Karpas-422 (cell line): ENCODE measurements around the gene MCOLN1. TPM values are rescaled to one million over a fixed set of nuclear protein-coding genes. Genes with fewer than 3 reads are reported as not detected.

Experiments used
- DNase-seq: peaks from one replicate; pipeline ENCODE4 v3.0.0-alpha.2; 2015
- H2AFZ ChIP-seq: fragments of 200-600 bp; sonication (generic); 2 replicates; pipeline ENCODE4 v1.6.1; 2014; ENCODE audit warnings: antibody characterized with exemption, low read length, mixed read lengths
- H3K27ac ChIP-seq: fragments of 200-600 bp; sonication (generic); 2 replicates; pipeline ENCODE4 v1.5.1; 2014; ENCODE audit warnings: mild to moderate bottlenecking, low read length, moderate library complexity
- H3K27me3 ChIP-seq: fragments of 200-600 bp; sonication (generic); 2 replicates; pipeline ENCODE4 v1.6.1; 2014; ENCODE audit warnings: low read length, mixed read lengths
- H3K36me3 ChIP-seq: fragments of 200-600 bp; sonication (generic); 2 replicates; pipeline ENCODE4 v1.6.1; 2014; ENCODE audit warnings: low read length, mixed read lengths; ENCODE audit not compliant: insufficient read depth
- H3K4me1 ChIP-seq: fragments of 200-600 bp; sonication (generic); 2 replicates; pipeline ENCODE4 v1.6.1; 2014; ENCODE audit warnings: mild to moderate bottlenecking, low read length, mixed read lengths
- H3K4me2 ChIP-seq: fragments of 200-600 bp; sonication (generic); 2 replicates; pipeline ENCODE4 v1.6.1; 2014; ENCODE audit warnings: low read length, low read depth, mild to moderate bottlenecking; ENCODE audit not compliant: poor library complexity, severe bottlenecking
- H3K4me3 ChIP-seq: fragments of 200-600 bp; sonication (generic); 2 replicates; pipeline ENCODE4 v1.5.1; 2014; ENCODE audit warnings: mild to moderate bottlenecking, antibody characterized with exemption, low read length, mixed read lengths
- H3K79me2 ChIP-seq: fragments of 200-600 bp; sonication (generic); 2 replicates; pipeline ENCODE4 v1.6.1; 2014; ENCODE audit warnings: mild to moderate bottlenecking, low read length, mixed read lengths
- H3K9ac ChIP-seq: fragments of 200-600 bp; sonication (generic); 2 replicates; pipeline ENCODE4 v1.6.0; 2014; ENCODE audit warnings: low read length
- H3K9me2 ChIP-seq: fragments of 200-600 bp; sonication (generic), shearing (Covaris generic); replicated peaks from 2 replicates; pipeline ENCODE4 v1.6.0; 2014; ENCODE audit warnings: mild to moderate bottlenecking, low read length, moderate library complexity; ENCODE audit not compliant: insufficient read depth
- H3K9me3 ChIP-seq: fragments of 300-700, 200-600 bp; sonication (generic); 2 replicates; pipeline ENCODE4 v1.6.1; 2014; ENCODE audit warnings: low read length, mixed read lengths
- H4K20me1 ChIP-seq: fragments of 200-600 bp; sonication (generic); 2 replicates; pipeline ENCODE4 v1.6.1; 2014; ENCODE audit warnings: mild to moderate bottlenecking, antibody characterized with exemption, low read length, low read depth; ENCODE audit not compliant: insufficient read depth
- small RNA-seq: library from RNA; depleted of rRNA; stranded (forward); fragments of <200 nt; gene quantifications from one replicate; pipeline ENCODE3, GENCODE V24; 2014
- total RNA-seq: library from RNA; depleted of rRNA; stranded (reverse); fragments of >200 nt; shearing (Covaris generic); gene quantifications from 2 replicates; pipeline ENCODE4 v1.2.3, GENCODE V29; 2014; ENCODE audit warnings: low replicate concordance; rRNA removed

MCOLN1 gene
- total RNA-seq, 1 experiment from 2014 or later: 1.9 TPM

DNA sequence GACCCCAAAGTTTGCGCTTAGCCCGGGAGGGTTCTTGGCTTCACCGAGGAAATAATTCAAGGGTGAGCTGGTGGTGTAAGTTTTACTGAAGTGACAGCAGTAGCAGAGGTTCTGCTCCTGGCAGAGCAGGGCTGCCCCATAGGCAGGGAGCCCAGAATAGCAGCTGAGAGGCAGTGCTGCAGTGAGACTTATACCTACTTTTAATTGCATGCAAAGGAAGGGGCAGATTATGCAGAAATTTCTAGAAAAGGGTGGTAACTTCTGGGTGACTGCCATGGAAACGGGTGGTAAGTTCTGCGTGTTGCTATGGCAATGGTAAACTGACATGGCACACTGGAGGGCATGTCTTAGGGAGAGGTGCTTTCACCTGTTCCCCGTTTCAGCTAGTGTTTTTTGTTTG is 55.7 kb downstream of the MCOLN1 start:
- H2AFZ ChIP-seq: no peak overlapping the region
- no peak overlapping the region for H3K4me3 ChIP-seq
- DNase-seq: peak; percentile 46
- no peaks in the 10 kb centered on the region for H3K79me2 ChIP-seq
- H3K27me3 ChIP-seq: no peaks in the 10 kb centered on the region
- H3K4me2 ChIP-seq: no peak overlapping the region
- no peaks in the 10 kb centered on the region for H3K4me1 ChIP-seq
- H4K20me1 ChIP-seq: no peaks in the 10 kb centered on the region
- H3K27ac ChIP-seq: no peak overlapping the region
- no peaks in the 10 kb centered on the region for H3K9me2 ChIP-seq
- H3K9me3 ChIP-seq: no peaks in the 10 kb centered on the region
- H3K36me3 ChIP-seq: no peaks in the 10 kb centered on the region
- no peak overlapping the region for H3K9ac ChIP-seq

DNA sequence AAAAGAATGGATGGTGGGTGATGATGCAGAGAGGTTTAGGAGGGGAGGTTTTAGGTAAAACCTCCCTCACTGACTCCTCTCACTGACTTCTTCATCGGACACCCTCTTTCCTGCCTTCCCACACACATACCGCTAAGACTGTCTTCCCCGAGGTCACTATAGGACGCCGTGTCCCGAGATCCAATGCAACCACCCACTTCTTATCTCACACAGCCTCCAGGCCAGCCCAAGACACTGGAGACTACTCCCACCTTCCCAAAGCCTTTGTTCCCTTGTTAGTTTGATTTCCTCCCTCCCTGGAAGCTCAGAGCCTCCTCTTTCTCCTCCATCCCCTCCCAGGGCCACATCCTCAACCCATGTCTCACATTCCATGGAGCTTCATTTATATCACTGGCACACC is 56.8 kb downstream of the MCOLN1 start:
- Histone ChIP-seq H3K9me3 (no peaks in the 10 kb centered on the region), H2AFZ (no peak overlapping the region), H3K36me3 (no peaks in the 10 kb centered on the region), H4K20me1 (no peaks in the 10 kb centered on the region), H3K27ac (no peak overlapping the region), H3K4me1 (no peaks in the 10 kb centered on the region), H3K4me2 (no peak overlapping the region), H3K9me2 (no peaks in the 10 kb centered on the region), H3K4me3 (no peak overlapping the region), H3K27me3 (no peaks in the 10 kb centered on the region), H3K79me2 (no peaks in the 10 kb centered on the region), H3K9ac (no peak overlapping the region)
- no peak for DNase-seq

DNA sequence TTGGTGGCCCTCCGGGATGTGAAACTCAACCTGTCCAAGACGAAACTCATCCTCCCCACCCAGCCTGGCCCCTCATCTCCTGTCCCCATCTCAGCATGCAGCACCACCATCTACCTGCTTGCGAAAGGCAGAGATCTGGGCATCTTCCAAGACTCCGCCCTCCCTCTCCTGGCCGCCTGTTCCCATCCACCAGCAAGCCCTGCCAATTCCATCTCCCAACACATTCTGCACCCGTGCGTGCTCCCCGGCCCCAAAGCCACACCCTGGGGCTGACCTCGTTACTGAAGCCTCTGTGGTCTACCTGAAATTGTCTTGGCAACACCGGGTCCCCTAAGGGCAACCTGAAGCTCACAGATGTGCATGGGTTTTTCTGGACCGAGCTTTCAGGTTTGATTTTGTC is 60.0 kb downstream of the MCOLN1 start:
- H3K4me3 ChIP-seq: no peak overlapping the region
- no peaks in the 10 kb centered on the region for H3K27me3 ChIP-seq

More for the DNA sequence above, 60.0 kb downstream of the MCOLN1 start:
- no peaks in the 10 kb centered on the region for H3K36me3 ChIP-seq
- H3K9me2 ChIP-seq: no peaks in the 10 kb centered on the region
- H2AFZ ChIP-seq: no peak overlapping the region
- no peak for DNase-seq
- no peaks in the 10 kb centered on the region for H3K79me2 ChIP-seq
- no peak overlapping the region for H3K4me2 ChIP-seq
- H3K4me1 ChIP-seq: no peaks in the 10 kb centered on the region
- no peak overlapping the region for H3K27ac ChIP-seq
- no peaks in the 10 kb centered on the region for H3K9me3 ChIP-seq
- H4K20me1 ChIP-seq: no peaks in the 10 kb centered on the region
- H3K9ac ChIP-seq: no peak overlapping the region

Small RNA genes lying within 50 kb of the gene (small RNA-seq; reads per million reads assigned to genes)
- not detected for gene AC008878.2

Other genes starting within 250 kb of the MCOLN1 start
- 0.04 TPM in 1 of 2 replicates, not detected in the other for gene INSR, start 228.2 kb upstream of the MCOLN1 start, total RNA-seq
- gene ARHGEF18, start 173.7 kb upstream of the MCOLN1 start, total RNA-seq: 9.4 and 21.8 TPM in 2 replicates
- gene PEX11G, start 33.6 kb upstream of the MCOLN1 start, total RNA-seq: 1.0 and 1.8 TPM in 2 replicates
- not detected in 2 replicates for gene ZNF358, start 6.5 kb upstream of the MCOLN1 start, total RNA-seq
- 65.8 and 121 TPM in 2 replicates for gene PNPLA6, start 13.1 kb downstream of the MCOLN1 start, total RNA-seq
- gene CAMSAP3, start 73.2 kb downstream of the MCOLN1 start, total RNA-seq: 0.36 TPM in 1 of 2 replicates, not detected in the other
- gene XAB2, start 106.9 kb downstream of the MCOLN1 start, total RNA-seq: 20.2 and 36.2 TPM in 2 replicates
- 15.5 and 51.5 TPM in 2 replicates for gene PET100, start 107.2 kb downstream of the MCOLN1 start, total RNA-seq
- gene PCP2, start 111.1 kb downstream of the MCOLN1 start, total RNA-seq: 0.65 TPM in 1 of 2 replicates, not detected in the other
- 36.5 and 61.3 TPM in 2 replicates for gene STXBP2, start 114.5 kb downstream of the MCOLN1 start, total RNA-seq
- not detected in 2 replicates for gene RETN, start 146.4 kb downstream of the MCOLN1 start, total RNA-seq
- gene MCEMP1, start 154.5 kb downstream of the MCOLN1 start, total RNA-seq: not detected in 2 replicates
- gene TRAPPC5, start 158.2 kb downstream of the MCOLN1 start, total RNA-seq: 52.1 and 116 TPM in 2 replicates
- 0.14 TPM in 1 of 2 replicates, not detected in the other for gene FCER2, start 179.5 kb downstream of the MCOLN1 start, total RNA-seq
- not detected in 2 replicates for gene CLEC4G, start 209.5 kb downstream of the MCOLN1 start, total RNA-seq
- not detected in 2 replicates for gene CD209, start 224.9 kb downstream of the MCOLN1 start, total RNA-seq
- not detected in 2 replicates for gene CLEC4M, start 240.6 kb downstream of the MCOLN1 start, total RNA-seq